Omental fat pad (tissue), 4 donors: ENCODE results near the gene DIP2C. TPM values are rescaled to one million over a fixed set of nuclear protein-coding genes. Genes with fewer than 3 reads are reported as not detected.

Source experiments
- ATAC-seq: fragments of 150-250 bp; one replicate; pipeline ENCODE4 v1.9.1; 2016; ENCODE audit warnings: mild to moderate bottlenecking, moderate library complexity; ENCODE audit not compliant: low FRiP score
- DNase-seq: peaks from one replicate; pipeline ENCODE4 v3.0.0-alpha.2; 2019; ENCODE audit warnings: low spot score
- total RNA-seq, 4 donors: library from RNA; depleted of rRNA; stranded (reverse); fragments of >200 nt; gene quantifications; one replicate each; pipeline ENCODE4 v1.1.0, GENCODE V29; 2016
- TF ChIP-seq, protein P1 (sequence below), 3 donors: fragments of 450-650 bp; IDR thresholded peaks; one replicate each; pipeline ENCODE4 v1.5.1; 2016 to 2017; ENCODE audit warnings: antibody characterized with exemption in 3 of 3, mild to moderate bottlenecking in 3 of 3, moderate library complexity in 2 of 3

Gene DIP2C
- total RNA-seq, 4 donors from 2014 or later: 19.7 to 56.5 (median 31.1) TPM

- no peak for ATAC-seq
- no peak for DNase-seq
- TF ChIP-seq, protein P1, sequence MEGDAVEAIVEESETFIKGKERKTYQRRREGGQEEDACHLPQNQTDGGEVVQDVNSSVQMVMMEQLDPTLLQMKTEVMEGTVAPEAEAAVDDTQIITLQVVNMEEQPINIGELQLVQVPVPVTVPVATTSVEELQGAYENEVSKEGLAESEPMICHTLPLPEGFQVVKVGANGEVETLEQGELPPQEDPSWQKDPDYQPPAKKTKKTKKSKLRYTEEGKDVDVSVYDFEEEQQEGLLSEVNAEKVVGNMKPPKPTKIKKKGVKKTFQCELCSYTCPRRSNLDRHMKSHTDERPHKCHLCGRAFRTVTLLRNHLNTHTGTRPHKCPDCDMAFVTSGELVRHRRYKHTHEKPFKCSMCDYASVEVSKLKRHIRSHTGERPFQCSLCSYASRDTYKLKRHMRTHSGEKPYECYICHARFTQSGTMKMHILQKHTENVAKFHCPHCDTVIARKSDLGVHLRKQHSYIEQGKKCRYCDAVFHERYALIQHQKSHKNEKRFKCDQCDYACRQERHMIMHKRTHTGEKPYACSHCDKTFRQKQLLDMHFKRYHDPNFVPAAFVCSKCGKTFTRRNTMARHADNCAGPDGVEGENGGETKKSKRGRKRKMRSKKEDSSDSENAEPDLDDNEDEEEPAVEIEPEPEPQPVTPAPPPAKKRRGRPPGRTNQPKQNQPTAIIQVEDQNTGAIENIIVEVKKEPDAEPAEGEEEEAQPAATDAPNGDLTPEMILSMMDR (IDR thresholded peaks at IDR 0.05): no peak
Measured at GRCh38 chr10:288316-289200, 400.9 kb downstream of the DIP2C start.

- DNase-seq: no peak
- no peak for ATAC-seq
- TF ChIP-seq, protein P1 (IDR thresholded peaks at IDR 0.05): no peak
Measured at GRCh38 chr10:287814-288213, 401.7 kb downstream of the DIP2C start.

GRCh38 chr10:287026-287709 is 402.3 kb downstream of the DIP2C start:
- ATAC-seq (no peak), DNase-seq (no peak)
- TF ChIP-seq, protein P1 (IDR thresholded peaks at IDR 0.05): no peak

DNA sequence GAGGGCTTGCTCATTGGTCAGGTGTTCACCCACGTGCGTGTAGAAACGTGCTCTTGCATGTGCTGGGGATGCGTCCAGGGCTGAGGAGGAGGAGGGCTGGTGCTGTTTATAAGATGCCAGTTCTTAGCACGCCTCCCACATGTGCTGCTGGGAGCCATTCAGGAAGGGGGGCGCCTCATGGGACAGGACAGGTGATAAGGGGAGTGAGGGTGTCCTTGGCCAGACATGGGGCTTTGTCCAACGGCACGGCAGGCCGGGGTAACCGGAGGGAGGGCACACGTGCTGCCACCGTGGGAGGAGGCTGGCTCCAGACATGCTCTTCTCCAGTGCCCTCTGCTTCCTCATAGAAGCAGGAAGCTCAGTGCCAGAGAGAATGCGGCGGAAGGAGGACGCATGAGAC is 404.3 kb downstream of the DIP2C start:
- no peak for ATAC-seq
- TF ChIP-seq, protein P1 (IDR thresholded peaks at IDR 0.05): no peak
- no peak for DNase-seq

DNA sequence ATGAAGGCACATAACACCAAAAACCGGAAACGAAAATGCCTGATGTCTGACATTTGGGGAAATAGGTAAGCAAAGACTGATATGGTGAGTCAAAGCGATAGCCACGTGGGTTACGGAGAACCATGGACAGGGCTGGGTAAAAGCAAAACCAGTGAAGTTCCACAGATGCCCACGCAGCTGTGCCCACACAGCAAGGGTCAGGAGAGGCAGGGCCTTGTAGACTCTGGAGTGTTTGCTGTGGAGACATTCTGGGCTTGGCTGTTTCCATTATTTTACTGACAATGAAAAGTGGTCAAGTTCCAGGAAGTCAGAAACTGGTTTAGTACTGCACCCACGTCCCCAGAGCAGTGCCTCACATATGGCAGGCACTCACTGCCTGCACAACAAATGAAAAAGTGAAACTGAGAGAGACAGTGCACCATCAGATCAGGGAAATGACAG is 405.5 kb downstream of the DIP2C start:
- ATAC-seq (no peak), DNase-seq (no peak)

GRCh38 chr10:283140-283479 is 406.4 kb downstream of the DIP2C start:
- DNase-seq (no peak), ATAC-seq (no peak)
- TF ChIP-seq, protein P1 (IDR thresholded peaks at IDR 0.05): no peak

More for the DNA sequence above, 405.5 kb downstream of the DIP2C start:
- TF ChIP-seq, protein P1 (IDR thresholded peaks at IDR 0.05): no peak
